GM19193 (cell line): ENCODE data around the gene HPRT1.

ENCODE experiments used
- POLR2A ChIP-seq: IDR thresholded peaks from 4 replicates; pipeline ENCODE4 v1.6.1; 2011; ENCODE audit not compliant: insufficient read depth, insufficient read length; ENCODE audit errors: extremely low read depth

HPRT1 gene

DNA sequence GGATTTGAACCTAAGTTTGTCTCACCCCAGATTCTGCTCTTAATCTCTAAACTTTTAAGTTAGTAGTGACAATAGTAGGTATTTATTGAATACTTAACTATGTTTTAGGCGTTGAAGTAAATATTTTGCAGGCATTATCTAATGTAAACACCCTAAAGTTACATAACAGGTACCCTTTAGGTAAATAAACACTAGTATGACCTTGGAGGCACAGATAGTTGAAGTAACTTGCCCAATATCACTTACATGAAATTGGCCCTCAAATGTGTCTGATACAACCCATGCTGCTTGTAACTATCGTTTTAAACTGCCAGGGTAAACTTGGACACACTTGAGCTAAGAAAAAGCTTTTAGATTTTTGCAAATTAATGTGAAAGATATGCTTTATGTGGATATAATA lies 3.0 kb downstream of the HPRT1 start:
- TF ChIP-seq POLR2A = no peak

DNA sequence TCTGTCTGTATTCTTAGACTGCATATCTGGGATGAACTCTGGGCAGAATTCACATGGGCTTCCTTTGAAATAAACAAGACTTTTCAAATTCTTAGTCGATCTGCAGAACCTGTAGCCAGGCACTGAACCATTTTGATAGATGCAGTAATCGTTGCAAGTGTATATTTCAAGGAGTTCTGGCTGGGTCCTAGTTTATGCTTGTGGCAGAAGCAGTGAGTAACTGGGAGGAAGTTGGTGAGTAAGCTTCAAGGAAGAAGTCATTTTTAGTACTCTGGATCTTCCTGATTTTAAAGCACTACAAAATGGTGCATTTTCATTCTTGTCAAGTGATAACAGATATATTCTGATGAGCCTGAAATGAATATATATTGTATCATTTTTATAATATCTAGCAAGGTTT lies 9.5 kb downstream of the HPRT1 start:
- no peak for TF ChIP-seq POLR2A

DNA sequence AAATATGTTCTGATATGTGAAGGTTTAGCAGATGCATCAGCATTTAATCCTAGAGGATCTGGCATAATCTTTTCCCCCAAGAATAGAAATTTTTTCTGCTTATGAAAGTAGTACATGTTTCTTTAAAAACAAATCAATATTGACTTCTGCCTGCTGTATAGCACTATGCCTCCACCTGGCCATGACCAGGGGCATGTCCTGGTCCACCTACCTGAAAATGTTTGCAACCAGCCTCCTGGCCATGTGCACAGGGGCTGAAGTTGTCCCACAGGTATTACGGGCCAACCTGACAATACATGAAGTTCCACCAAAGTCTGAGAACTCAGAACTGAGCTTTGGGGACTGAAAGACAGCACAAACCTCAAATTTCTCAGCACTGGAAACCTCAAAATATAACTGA lies 10.0 kb downstream of the HPRT1 start:
- no peak for TF ChIP-seq POLR2A

DNA sequence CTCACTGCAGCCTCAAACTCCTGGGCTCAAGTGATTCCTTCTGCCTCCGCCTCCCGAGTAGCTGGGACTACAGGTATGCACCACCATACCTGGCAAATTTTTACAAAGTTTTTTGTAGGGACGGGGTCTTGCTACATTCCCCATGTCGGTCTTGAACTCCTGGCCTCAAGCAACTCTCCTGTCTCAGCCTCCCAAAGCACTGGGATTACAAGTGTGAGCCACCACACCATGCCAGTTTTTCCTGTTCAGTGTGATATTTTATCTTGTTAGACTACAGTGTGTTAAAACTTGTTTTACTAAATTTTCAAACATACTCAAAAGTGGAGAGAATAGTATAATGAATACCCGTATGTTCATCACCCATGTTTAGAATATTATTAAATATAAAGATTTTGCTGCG lies 12.1 kb downstream of the HPRT1 start:
- no peak for TF ChIP-seq POLR2A

DNA sequence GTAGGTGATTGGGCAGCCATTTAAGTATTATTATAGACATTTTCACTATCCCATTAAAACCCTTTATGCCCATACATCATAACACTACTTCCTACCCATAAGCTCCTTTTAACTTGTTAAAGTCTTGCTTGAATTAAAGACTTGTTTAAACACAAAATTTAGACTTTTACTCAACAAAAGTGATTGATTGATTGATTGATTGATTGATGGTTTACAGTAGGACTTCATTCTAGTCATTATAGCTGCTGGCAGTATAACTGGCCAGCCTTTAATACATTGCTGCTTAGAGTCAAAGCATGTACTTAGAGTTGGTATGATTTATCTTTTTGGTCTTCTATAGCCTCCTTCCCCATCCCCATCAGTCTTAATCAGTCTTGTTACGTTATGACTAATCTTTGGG lies 16.3 kb downstream of the HPRT1 start:
- no peak for TF ChIP-seq POLR2A

DNA sequence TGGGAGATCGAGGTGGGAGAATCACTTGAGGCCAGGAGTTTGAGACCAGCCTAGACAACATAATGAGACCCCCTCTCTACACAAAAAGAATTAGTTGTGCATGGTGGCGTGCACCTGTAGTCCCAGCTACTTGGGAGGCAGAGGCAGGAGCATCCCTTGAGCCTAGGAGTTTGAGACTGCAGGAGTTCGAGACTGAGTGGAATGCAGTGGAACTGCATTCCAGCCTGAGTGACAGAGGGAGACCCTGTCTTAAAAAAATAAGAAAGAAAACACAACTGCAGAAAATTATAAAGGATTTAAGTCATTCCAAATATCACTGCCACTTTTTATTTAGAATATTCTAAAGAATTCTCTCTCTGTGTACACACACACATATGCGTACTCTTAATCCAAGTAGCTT lies 18.4 kb downstream of the HPRT1 start:
- no peak for TF ChIP-seq POLR2A

DNA sequence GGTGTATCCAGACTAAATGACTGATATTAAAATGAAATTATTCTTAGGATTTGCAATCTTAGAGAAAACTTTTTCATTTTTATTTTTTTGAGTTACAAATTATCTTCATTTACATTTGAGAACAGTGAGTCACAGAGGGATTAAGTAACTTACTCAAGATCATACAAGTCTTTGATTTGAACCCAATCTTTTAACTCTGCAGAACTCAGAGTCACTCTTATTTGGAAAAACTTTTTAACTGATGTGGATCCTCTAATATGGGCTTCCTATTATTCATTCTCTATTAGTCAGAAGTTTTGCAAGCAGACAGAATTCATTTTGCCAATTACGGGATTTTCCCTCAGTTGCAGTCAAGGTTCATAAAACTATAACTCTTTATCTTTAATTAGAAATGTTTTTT lies 20.1 kb downstream of the HPRT1 start:
- no peak for TF ChIP-seq POLR2A

DNA sequence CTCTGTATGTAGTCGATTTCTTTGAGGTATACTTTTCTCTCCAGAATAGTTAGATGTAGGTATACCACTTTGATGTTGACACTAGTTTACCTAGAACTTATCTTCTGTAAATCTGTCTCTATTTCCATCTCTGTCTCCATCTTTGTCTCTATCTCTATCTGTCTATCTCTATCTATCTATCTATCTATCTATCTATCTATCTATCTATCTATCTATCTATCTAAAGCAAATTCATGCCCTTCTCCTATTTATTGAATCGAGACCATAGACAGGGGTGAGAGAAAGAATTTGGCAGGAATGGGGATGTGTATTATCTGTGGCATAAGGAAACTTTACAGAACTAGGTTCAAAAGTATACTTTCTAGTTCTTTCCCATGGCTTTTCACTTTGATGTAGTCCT lies 21.4 kb downstream of the HPRT1 start:
- TF ChIP-seq POLR2A = no peak

DNA sequence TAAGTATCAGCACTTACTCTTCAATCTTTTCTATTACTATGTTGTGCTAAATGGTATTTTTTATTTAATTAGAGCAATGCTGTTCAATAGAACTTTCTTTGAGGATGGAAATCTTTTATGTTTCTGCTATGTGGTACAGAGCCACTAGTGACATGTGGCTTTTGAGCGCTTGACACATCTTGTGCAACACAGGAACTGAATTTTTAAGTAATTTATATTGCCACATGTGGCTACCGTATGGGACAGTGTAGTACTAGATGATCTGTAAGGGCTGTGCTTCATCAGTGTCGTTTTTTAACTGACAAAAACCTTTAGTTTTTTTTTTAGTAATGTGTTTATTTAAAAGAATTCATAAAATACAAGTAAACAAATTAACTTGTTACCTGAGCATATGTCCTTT lies 22.4 kb downstream of the HPRT1 start:
- TF ChIP-seq POLR2A = no peak

DNA sequence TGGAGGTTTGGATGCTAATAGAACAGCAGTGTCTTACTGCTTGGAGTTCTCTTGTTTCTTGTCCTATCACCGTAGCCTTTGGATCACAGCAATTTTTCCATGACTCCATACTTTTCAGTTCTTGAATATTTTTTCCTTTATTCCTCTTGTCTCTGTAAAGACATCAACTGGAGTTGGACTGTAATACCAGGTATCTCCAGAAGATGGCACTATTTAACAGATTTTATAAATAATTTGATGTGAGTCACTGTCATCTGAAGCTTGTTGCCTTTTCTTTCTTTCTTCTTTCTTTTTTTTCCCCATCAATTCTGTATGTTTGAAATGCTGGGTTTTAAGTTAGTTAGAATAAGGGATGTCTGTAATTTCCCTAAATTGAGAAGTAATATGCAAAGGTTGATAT lies 24.1 kb downstream of the HPRT1 start:
- no peak for TF ChIP-seq POLR2A

DNA sequence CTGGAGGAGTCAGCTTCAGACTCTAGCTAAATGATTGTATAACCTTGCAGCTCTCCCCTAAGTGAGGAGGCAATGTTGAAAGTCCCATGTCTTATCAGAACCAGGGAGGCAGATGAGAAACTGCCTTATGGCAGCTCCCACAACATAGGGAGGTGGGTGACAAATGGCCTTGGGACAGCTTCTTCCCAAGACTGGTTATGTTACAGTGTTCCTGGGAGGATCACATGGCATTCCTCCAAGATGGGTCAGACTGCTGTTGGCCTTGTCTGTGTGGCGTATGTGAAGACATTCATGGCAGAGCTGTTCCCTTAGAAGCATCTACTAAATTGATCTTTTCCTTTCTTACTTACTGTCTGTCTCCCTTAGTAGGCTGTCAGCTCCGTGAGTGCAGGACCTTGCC lies 42.0 kb downstream of the HPRT1 start:
- TF ChIP-seq POLR2A = no peak

DNA sequence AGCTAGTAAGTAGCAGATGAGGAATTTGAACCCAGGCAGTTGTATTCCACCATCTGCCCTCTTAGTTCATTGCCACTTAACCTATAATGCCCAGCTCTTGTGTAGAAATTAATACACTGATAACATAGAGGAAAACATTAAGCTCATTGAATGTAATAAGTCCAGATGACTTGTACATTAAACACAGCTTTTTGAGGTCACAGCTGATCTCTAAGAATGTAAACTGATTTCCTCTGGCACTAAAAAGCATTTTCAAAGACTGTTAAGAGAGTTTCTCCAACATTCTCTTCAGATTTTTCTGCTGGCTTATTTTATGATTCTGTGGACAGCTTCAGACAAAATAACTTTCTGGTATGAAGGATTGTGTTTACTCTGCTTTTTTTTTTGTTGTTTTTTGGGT lies 42.7 kb downstream of the HPRT1 start:
- no peak for TF ChIP-seq POLR2A

DNA sequence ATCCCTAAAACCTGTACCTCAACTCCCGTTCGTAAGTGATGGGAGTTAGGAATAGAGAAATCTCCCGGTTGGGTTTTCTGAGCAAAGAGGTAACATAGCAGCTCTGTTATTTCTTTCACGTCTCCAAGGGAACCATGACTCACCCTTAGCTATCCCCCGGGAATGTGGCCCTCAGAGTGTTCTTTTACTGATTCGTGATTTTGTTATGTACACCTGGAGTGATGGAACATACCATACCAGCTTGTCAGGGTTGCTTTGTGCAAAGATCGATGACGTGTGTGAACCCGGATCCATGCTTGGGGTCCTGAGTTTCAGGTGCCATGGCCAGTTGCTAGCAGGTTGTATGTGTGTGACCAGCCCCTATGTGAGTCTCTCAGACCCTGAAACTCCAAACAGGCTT lies 52.6 kb downstream of the HPRT1 start:
- no peak for TF ChIP-seq POLR2A

DNA sequence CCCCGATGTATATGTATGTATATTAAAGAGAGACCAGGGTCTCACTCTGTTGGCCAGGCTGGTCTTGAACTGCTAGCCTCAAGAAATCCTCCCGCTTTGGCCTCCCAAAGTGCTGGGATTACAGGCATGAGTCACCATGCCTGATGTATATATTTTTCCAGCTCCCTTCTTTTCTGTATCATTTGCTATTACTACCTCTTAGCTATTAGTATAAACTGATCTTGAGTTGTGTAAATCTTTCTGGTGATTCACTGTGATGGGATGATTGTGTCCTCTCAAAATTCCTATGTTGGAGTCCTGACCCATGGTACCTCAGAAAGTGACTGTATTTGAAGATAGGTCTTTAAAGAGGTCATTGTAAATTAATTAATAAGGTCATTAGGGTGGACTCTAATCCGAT lies 53.1 kb downstream of the HPRT1 start:
- TF ChIP-seq POLR2A = no peak

DNA sequence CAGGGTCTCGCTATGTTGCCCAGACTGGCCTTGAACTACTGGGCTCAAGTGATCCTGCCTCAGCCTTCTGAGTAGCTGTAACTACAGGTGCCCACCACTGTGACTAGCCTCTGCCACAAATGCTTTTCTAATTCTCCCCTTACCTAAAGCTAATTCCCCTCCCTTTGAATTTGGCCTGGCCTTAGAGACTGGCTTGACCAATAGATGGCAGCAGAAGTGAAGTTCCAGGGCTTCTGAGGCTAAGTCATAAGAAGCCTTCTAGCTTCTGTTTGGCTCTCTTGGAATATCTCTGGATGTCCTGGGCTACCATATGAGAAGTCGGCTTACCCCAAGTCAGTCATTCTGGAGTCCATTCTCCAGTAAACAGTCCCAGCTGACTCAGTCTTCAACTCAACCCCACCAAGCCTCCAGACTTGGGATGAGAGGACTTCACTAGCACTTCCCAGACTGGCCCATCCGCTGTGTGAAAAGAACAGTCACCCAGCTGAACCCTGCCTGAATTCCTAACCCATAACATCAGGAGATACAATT lies 61.0 kb downstream of the HPRT1 start:
- TF ChIP-seq POLR2A = no peak

DNA sequence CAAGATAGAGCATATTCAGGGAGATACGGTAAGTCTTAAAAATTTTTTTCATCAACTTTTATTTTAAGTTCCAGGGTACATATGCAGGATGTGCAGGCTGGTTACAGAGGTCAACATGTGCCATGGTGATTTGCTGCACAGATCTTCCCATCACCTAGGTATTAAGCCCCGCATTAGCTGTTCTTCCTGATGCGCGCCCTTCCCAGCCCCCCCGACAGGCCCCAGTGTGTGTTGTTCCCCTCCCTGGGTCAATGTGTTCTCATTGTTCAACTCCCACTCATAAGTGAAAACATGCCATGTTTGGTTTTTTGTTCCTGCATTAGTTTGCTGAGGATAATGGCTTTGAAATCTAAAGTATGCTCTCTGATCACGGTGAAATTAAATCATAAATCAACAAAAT lies 64.2 kb downstream of the HPRT1 start:
- TF ChIP-seq POLR2A = no peak

DNA sequence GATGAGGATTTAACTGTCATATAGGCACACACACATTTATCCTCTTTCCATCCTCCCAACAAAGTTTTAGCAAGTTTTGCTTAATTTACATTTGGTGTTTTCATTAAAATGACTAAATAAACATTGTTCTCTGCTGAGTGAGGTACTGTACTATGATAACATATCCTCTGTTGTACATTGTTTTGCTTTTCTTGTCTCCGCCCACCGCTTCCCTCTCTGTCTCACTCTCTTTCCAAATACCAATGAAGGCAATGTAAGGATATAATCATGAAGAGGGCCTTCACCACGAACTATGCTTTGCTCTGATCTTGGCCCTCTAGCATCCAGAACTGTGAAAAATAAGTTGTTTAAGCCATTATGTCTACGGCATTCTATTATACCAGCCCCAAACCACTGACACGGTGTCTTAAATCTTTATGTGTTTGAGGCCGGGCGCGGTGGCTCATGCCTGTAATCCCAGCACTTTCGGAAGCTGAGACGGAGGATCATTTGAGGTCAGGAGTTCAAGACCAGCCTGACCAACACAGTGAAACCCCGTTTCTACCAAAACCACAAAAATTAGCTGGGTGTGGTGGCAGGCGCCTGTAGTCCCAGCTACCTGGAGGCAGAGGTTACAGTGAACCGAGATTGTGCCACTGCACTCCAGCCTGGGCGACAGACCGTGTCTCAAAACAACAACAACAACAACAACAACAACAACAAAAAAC lies 65.3 kb downstream of the HPRT1 start:
- TF ChIP-seq POLR2A = no peak

DNA sequence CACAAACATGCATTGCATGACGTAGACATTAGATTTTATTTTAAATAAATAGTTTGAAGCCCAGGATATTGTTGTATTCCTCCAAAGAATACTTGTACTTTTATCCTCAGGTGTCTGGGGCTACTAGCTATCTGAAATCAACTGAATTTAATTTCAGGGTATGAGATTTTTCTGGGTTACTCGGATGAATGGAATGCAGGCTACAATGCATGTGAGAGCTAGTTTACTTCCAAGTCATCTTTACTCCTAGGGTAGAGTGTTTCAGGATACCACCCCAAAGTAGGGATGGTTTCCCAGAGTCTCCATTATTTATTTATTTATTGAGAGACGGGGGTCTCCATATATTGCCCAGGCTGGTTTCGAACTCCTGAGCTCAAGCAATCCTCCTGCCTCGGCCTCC lies 66.4 kb downstream of the HPRT1 start:
- no peak for TF ChIP-seq POLR2A

DNA sequence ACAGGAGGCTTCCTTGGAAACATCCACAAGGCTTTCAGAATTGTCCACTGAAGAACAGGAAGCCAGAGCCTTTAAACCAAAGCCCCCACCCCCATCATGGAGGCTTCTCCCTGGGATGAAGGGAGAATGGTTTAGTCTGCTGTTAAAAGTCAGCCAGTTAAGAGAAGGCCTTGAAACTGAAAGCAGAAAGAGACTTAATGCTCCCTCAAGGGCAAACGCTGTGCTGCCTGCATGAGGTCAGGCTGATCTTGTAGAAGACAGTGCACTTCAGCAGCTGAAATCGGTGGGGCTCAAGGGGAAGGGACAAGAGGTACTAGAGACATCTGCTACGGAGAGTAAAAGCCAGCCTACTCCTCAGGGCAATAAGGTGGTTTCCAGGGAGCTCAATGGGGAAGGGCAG lies 69.0 kb downstream of the HPRT1 start:
- no peak for TF ChIP-seq POLR2A
